ENCODE results near the gene DLG2.

Gene DLG2

DNA sequence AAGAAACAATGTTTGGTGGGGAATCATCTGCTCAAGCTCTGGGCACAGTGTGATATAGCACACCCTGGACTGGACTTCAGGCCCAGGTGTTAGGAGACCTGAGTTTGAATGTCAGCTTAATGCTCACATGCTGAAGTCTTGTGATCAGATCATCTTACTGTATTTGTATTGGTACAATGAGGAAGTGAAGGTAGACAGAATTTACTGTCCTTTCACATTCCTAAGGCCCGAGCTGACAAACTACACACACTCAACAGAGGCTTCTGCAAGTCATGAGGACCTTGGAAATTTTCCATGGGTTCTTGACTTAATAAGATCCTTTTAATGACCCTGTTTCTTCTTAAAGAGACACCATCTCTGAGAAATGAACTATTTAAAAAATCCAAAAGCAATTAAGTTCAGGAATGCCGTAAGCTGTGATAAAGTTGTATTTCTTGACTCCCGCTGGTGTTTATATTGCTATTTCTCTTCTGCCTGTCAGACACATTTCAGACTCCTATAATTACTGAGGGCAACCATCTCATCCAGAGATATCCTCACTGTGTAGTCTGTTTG, 802.0 kb downstream of the DLG2 start:
- H3K36me3 Mint-ChIP-seq (ENCODE audit: low read depth), result no peaks in the 10 kb centered on the region

DNA sequence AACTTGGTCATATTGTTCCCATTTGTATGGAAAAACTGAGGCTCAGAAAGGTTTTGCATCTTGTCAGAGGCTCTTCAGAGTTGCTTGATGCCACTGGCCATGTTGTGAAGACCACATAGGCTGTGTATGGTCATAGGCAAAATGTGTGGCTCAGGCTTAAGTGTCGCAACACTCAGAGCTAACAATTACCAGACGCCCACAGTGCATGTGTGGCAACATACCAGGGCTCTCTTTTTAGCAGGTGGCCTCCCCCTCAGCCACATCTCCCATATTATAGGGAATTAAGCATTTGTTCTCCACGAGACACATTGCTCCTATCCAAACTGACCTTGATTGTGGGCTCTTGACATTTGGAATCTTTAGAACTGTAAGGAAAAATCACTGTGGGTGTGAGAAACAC, 802.5 kb downstream of the DLG2 start:
- Mint-ChIP-seq H3K4me3 (no peak overlapping the region), H3K27ac (no peak overlapping the region), H3K36me3 (ENCODE audit: low read depth) (no peaks in the 10 kb centered on the region), H3K9me3 (no peaks in the 10 kb centered on the region), H3K4me1 (peaks cover 13% of the 10 kb centered on the region), H3K27me3 (ENCODE audit: low read depth, poor library complexity) (peaks cover 2% of the 10 kb centered on the region)
- TF ChIP-seq, protein P1, sequence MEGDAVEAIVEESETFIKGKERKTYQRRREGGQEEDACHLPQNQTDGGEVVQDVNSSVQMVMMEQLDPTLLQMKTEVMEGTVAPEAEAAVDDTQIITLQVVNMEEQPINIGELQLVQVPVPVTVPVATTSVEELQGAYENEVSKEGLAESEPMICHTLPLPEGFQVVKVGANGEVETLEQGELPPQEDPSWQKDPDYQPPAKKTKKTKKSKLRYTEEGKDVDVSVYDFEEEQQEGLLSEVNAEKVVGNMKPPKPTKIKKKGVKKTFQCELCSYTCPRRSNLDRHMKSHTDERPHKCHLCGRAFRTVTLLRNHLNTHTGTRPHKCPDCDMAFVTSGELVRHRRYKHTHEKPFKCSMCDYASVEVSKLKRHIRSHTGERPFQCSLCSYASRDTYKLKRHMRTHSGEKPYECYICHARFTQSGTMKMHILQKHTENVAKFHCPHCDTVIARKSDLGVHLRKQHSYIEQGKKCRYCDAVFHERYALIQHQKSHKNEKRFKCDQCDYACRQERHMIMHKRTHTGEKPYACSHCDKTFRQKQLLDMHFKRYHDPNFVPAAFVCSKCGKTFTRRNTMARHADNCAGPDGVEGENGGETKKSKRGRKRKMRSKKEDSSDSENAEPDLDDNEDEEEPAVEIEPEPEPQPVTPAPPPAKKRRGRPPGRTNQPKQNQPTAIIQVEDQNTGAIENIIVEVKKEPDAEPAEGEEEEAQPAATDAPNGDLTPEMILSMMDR (IDR thresholded peaks at IDR 0.05), result no peak
- no peak for DNase-seq

More for the DNA sequence above, 802.0 kb downstream of the DLG2 start:
- TF ChIP-seq, protein P1 (IDR thresholded peaks at IDR 0.05), result no peak
- DNase-seq, result no peak
- Mint-ChIP-seq H3K27ac (peak overlapping the region; percentile 52), H3K27me3 (ENCODE audit: low read depth, poor library complexity) (peaks cover 2% of the 10 kb centered on the region), H3K9me3 (no peaks in the 10 kb centered on the region), H3K4me1 (peaks cover 15% of the 10 kb centered on the region), H3K4me3 (no peak overlapping the region)

DNA sequence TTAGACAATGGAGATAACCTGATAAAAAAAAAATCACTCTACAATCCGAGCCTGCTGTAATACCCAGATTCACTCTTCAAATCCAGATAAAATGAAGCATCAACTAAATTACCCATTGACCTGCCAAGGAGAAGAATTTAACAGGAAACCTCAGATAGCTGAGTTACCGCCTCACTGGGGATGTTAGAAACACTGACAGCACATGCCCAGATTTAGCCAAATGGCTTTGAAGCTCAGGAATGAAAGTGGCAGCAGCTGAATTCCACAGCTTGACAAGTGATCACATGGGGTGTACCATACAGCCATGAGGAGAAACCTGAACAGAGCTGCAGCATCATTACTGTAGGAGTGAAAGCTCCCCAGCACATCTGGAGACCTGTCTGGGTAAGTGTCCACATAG, 807.6 kb downstream of the DLG2 start:
- H3K27me3 Mint-ChIP-seq (ENCODE audit: low read depth, poor library complexity), result peaks cover 4% of the 10 kb centered on the region
- H3K36me3 Mint-ChIP-seq (ENCODE audit: low read depth), result no peaks in the 10 kb centered on the region
- H3K4me1 Mint-ChIP-seq, result peaks cover 5% of the 10 kb centered on the region
- no peak overlapping the region for H3K4me3 Mint-ChIP-seq
- TF ChIP-seq, protein P1 (IDR thresholded peaks at IDR 0.05), result no peak
- no peaks in the 10 kb centered on the region for H3K9me3 Mint-ChIP-seq
- no peak overlapping the region for H3K27ac Mint-ChIP-seq
- no peak for DNase-seq

DNA sequence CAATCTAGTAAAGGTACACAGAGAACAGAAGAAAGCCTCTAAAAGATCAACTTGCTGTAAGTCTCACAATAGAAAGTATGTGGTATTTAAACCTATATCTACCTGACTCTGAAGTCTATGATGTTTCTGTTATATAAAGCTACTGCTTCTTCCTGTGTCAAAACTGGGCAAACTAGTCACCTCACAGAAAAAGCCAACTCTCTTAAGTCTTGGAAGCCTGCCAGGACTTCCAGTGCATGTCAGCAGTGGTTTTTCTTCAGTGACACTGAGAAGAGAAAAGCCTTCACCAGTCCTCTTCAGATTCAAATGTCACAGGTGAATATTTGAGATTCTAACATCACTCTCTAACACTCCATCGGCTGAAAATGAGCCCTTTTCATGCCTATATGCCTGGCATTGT, 808.0 kb downstream of the DLG2 start:
- Mint-ChIP-seq H3K4me3 (no peak overlapping the region), H3K27me3 (ENCODE audit: low read depth, poor library complexity) (peaks cover 4% of the 10 kb centered on the region), H3K36me3 (ENCODE audit: low read depth) (no peaks in the 10 kb centered on the region), H3K27ac (no peak overlapping the region), H3K9me3 (no peaks in the 10 kb centered on the region), H3K4me1 (peaks cover 5% of the 10 kb centered on the region)
- DNase-seq, result no peak
- TF ChIP-seq, protein P1 (IDR thresholded peaks at IDR 0.05), result no peak

DNA sequence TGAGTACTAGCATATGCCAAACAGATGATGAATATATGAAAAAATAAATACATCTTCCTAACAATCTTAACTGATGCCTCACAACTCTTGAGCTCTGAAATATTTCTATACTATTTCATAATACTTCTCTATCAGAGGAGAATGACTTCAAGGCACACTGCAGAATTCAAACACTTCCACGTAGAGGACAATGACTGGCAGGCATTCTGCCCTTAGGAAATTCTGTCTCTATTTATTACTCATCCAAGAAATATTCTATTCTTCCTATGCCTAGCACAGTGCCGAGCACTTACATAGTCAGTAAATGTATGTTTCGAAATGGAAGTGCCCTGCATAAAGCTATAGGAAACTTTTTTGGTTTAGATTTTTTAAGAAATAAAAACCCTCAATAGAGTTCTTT, 809.1 kb downstream of the DLG2 start:
- H3K27ac Mint-ChIP-seq, result no peak overlapping the region
- TF ChIP-seq, protein P1 (IDR thresholded peaks at IDR 0.05), result no peak
- no peaks in the 10 kb centered on the region for H3K9me3 Mint-ChIP-seq
- no peak for DNase-seq
- no peak overlapping the region for H3K4me3 Mint-ChIP-seq
- H3K4me1 Mint-ChIP-seq, result peaks cover 5% of the 10 kb centered on the region
- no peaks in the 10 kb centered on the region for H3K36me3 Mint-ChIP-seq (ENCODE audit: low read depth)
- H3K27me3 Mint-ChIP-seq (ENCODE audit: low read depth, poor library complexity), result peaks cover 4% of the 10 kb centered on the region

DNA sequence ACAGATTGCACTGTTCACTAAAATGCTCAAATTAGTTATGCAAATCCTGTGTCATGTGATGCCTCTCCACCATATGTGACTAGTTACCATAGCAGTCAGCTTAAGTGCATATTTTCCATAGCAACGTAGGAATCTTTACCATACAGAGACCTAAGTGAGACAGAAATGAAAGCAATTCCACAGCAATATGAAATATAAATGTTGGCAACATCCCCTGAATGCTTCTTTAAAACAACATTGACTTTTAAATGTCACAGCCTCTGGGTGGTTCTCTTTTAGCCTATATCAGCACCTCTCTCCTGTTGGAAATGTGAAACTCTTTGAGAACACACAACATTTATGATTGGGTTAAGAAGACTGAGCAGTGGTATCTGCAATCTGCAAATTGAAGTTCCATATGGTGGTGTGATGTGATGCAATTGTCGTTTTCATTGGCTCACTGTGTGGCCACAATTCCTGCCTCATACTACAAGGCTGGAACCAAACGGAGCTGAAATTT, 814.6 kb downstream of the DLG2 start:
- H3K36me3 Mint-ChIP-seq (ENCODE audit: low read depth), result no peaks in the 10 kb centered on the region
- no peaks in the 10 kb centered on the region for H3K4me1 Mint-ChIP-seq
- H3K27me3 Mint-ChIP-seq (ENCODE audit: low read depth, poor library complexity), result no peaks in the 10 kb centered on the region
- H3K27ac Mint-ChIP-seq, result no peak overlapping the region
- H3K9me3 Mint-ChIP-seq, result peaks cover 6% of the 10 kb centered on the region
- no peak for DNase-seq
- no peak overlapping the region for H3K4me3 Mint-ChIP-seq
- TF ChIP-seq, protein P1 (IDR thresholded peaks at IDR 0.05), result no peak

Measured in nephron progenitor cell (in vitro differentiated cells).